HG03520 (cell line): ENCODE measurements around the gene TMEM171.

ENCODE experiments used
- ATAC-seq: cut with Tn5 transposase; IDR thresholded peaks from one replicate; pipeline ENCODE4 v1.9.1; 2021; ENCODE audit warnings: mild to moderate bottlenecking, moderate library complexity; ENCODE audit not compliant: unreplicated experiment

Gene TMEM171

DNA sequence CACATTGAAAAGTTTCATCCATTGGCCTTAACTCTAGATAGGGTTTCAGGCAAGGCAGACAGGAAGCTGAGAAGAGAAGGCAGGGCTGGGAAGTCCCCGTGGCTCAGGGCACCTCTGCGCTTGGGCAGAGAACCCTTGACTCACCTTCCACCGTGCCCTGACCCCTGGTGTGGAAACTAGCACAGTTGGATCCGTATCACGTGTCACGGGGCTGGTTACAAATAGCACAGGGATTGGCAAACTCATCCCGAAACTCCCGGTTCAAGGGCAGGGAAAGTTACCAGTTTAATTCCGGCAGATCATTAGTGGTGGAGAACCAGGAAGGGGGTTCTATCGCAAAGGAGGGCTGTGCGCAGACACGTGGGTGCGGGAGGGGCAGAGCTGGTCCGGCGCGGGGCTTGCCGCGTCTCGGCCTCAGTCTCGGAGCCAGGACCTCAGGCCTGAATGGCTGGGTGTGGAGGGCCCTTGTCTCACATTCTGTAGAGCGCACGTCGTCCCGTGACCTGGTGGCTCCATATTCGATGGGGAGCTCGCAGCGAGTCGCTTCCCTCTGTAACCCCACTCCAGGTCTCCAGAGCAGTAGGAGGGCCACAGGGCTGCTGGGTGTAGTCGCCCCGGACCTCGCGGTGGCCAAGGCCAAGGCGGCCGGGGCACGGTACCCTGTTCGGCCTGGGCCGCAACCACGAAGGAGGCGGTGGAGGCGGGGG lies 771 bp upstream of the TMEM171 start:
- no peak for ATAC-seq

DNA sequence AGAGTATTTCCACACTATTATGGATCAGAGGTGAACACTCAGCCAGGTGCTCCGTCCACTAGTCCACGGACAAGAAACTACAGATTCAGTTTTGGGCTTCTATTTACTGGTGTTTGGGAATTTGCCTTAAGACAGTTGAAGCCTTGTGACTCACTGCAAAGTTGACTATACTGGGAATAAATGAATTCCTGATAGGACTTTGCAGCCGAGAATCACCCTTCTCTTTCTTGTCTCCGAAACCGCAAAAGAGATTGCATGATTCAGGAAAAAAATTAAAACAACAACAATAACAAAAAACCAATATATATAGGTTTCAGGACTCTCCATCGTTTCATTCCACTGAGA lies 716 bp downstream of the TMEM171 start:
- ATAC-seq: no peak

DNA sequence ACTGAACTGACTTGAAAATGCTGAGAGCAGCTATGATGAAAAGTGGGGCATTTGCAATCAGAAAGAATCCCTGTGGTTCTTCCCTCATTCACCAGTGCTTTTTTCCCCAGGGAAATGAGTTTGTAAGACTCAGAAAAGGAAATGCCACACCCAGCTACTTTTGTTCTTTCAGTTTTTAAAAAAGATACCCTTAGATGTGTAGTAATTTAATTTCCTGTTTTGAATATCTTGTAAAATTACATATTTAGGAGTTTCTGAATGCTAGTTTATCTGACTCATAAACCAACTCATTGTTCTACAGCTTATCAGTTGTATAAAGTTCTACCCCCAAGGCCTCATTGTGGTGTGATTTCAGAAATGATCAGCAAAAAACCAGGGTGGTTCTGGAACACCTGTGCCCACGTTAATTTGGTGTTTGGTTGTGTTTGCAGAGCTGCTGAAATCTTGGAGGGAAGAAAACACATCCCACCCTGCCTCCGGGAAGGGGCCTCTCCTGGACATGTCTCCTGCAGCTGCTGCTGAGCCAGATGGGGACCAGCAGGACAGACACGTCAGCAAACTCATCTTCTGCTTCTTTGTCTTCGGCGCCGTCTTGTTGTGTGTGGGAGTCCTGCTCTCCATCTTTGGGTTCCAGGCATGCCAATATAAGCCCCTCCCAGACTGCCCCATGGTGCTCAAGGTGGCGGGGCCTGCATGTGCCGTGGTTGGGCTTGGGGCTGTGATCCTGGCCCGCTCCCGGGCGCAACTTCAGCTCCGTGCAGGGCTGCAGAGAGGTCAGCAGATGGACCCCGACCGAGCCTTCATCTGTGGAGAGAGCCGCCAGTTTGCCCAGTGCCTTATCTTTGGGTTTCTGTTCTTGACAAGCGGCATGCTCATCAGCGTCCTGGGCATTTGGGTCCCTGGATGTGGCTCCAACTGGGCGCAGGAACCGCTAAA lies 2.8 kb downstream of the TMEM171 start:
- no peak for ATAC-seq

- ATAC-seq: no peak
These were observed 4.9 kb downstream of the TMEM171 start for GRCh38 chr5:73125289-73125688.

DNA sequence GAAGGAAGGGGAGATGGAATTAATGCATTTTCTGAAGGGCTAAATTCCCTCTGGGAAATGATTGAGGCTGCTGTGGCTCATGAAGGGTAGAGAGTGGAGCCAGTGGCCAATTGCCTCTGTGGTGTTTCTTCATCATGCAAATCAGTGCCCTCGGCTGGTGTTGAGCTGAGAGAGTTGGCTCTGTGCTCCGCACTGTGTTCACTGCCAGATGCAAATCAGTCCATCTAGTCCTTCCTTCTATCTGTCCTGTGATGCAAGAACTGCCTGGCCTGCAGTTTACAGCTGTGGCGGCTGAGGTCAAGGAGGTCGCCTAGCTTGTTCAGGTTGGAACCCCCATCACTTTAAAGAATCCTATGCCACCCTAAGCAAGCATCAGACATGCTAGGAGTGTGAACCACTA lies 6.0 kb downstream of the TMEM171 start:
- no peak for ATAC-seq

GRCh38 chr5:73126957-73127356 lies 6.6 kb downstream of the TMEM171 start:
- ATAC-seq: no peak

DNA sequence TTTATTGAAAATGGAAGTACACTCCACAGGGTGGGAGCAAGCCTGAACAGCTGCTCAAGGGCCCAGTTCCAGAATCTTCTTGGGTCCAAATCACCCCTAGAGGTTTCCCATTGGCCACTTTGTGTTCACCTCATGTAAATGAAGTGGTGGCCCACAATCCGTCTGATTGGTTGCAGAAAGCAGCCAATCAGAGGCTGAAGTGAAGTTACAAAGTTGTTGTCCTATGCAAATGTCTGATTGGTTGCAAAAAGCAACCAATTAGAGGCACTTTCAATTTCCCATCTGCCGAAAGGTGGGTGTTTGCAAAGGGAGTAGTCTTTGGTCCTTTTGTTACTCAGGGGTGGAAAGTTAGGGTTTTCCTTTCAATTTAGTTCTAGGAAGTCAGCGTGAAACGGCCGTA lies 8.8 kb downstream of the TMEM171 start:
- ATAC-seq: no peak

DNA sequence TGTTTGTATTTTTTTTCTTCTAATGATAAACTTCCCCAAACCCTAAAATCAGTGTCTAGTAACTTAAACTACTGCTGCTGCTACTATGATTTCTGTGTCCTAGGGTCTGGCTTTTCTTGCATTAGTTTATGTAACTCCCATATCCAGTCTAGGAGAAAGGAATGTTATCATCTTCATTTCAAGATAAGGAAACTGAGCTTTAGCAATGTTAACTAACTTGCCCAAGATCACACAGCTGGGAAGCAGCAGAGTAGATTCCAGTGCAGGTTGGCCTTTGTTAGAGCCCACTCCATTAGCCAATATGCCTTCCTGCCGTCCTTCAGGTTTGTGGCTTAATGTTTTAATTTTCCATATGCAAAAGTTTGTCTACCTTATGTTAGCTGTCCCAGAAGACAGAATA lies 10.4 kb downstream of the TMEM171 start:
- ATAC-seq: no peak

DNA sequence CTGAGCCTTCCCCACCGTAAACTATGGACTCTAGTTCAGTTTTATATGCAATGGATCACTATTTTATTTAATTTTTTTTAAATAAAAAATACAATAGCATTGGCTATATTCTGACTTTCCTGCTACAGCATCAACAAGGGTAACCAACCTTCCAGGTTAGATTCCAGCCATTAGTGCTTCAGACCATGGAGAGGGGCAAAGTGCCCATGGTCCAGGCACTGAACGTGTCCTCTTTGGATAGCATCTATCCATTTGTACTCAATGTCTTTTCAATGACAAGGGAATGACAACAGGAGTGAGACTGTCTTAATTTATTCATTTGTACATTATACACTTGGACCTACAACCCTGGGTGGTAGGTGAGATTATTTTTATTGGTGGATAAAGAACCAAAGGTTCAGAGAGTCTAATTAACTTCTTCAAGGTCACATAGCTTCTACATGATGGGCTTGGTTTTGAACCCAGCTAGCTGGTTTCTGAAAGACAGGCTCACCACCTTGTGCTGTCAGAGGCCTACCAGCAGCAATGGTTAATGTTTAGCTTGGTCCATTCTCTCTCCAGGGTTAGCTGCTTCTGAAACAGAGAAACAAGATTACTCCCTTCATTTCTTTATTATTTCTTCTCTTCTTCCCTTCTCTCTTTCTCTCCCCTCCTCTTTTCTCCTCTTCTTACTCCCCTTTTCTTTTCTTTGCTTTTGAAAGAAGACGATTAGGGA lies 11.5 kb downstream of the TMEM171 start:
- ATAC-seq: no peak

DNA sequence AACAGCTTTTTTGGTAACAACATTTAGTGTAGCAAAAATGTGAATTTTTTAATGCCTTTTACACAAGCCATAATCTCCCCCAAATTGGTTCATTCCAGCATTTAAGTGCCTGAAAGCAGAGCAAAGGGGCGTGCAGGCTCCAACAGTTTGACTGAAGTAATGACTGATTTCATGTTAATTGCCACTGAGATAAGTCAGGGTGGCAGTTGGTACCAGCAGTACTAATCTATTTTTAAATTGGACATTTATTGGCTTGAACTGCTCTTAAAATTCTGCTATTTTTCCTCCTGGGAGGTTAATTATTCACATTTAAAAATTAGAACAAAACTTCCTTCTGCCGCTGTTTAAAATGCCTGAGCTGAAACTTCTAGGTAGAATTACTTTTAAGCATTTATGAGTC lies 12.4 kb downstream of the TMEM171 start:
- no peak for ATAC-seq

DNA sequence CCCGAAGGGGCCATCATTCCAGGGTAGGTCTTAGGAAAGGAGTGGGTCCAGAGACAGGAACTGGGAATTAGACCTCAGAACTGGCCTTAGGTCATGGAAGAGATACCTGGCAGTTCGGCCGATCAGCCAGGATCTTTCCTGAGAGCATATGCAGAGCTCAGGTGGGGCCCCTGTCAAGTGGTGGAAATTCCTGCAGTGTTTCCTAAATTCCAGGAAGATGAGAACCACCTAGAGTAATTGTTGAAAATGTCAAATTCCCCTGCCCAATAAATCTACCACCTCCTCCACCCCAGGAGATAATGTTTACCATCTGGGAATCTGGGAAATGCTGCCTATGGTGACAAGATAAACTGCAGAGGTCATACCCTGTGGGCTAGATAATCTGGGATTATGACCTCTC lies 14.6 kb downstream of the TMEM171 start:
- no peak for ATAC-seq

- no peak for ATAC-seq
These were observed 15.2 kb downstream of the TMEM171 start for GRCh38 chr5:73135429-73136054.

- no peak for ATAC-seq
These were observed 15.7 kb downstream of the TMEM171 start for GRCh38 chr5:73136055-73136562.

DNA sequence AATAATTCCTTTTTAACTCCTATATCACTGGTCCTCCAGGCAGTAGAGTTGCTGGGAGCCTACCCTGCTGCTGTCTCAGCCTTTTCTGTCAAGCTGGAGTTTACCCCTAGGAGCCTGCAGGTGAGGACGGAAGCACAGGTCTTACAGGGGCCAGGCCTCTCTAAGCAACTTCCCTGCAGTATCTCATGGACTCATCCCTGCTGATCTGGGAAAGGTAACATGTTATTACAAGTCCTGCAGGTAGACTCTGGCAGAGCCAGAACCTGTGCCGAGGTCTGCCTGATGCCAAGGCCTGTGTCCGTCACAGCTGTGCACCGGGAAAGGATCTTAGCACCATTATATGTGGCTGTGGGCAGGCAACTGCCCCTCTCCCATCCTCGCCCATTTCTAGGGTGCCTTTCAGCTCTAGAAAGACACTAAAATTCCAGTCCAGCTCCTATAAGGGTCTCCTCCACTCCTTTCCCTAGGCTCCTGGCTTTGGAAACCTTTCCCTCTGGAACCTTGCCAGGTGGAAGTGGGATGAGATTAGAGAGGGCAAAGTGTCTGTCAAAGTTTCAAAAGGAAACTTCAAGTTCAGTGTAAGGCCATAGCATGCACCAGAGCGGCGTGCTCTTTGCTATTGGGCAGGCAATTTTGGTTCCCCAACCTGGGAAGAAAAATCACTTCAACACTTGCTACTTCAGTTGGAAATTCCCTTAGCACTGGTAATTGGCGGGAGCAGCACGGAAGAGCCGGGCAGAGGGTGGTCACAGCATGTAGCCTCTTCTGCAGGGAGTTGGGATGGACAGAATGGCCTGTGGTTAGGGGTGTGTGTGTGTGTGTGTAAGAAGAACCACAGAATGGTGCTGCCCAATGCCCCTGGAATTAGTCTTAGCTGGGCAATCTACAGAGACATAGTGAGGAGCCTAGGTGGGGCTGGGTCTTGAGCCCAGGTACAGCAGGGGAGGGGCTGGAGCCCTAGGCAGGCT lies 17.5 kb downstream of the TMEM171 start:
- no peak for ATAC-seq

- ATAC-seq: no peak
These were observed 19.1 kb downstream of the TMEM171 start for GRCh38 chr5:73139485-73139884.

DNA sequence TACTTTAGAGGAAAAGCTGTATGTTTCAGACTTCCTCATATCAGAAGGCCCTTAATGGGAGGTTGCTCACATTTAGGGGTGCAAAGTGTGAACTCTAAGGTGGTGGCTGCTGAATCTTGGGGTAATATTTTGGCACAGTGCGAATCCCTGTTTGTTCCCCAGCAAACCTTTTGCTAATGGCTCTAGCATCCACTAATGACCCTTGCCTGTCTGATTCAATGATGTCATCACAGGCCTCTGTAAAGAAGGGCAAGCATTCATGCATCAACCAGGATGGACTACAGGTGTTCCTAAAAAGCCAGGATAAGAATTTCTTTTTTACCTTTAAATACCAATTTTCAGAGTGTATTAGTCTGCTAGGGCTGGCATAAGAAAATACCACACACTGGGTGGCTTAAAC lies 20.4 kb downstream of the TMEM171 start:
- ATAC-seq: no peak

DNA sequence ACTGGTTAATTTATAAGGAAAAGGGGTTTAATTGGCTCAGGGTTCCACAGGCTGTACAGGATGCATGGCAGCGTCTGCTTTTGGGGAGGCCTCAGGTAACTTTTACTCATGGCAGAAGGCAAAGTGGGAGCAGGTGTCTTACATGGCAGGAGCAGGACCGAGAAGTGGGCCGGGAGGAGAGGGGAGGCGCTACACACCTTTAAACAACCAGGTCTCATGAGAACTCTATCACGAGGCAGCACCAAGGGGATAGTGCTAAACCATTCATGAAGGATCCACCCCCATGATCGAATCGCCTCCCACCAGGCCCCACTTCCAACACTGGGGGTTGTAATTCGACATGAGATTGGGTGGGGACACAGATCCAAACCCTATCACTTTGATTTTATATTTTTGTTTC lies 21.7 kb downstream of the TMEM171 start:
- no peak for ATAC-seq

GRCh38 chr5:73143716-73144115 lies 23.3 kb downstream of the TMEM171 start:
- ATAC-seq: no peak

- ATAC-seq: no peak
These were observed 29.2 kb downstream of the TMEM171 start for GRCh38 chr5:73149540-73149939.

DNA sequence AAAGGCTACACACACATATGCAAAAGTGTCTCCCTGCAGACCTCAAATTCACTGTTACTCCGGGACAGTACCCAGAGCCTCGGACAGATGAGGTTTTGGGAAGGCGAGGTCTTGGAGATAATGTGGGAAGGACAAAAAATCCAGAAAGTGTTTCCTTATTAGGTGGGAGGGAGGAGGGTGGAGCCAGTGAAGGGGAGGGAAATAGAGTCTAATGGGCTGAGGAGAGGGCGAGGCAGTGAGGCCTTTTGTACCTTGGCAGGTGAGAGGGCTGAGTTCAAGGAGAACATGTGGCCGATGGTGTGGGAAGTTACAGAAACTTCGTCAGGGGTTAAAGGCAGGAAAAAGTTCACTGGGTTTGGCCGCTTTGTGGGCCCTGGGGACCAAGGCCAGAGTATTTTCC lies 30.5 kb downstream of the TMEM171 start:
- no peak for ATAC-seq
